Peyer's patch (tissue), 4 donors: Measurements from ENCODE around the gene RNF44.

ENCODE experiments used
- POLR2A ChIP-seq, 2 donors: fragments of 450-650 bp; IDR thresholded peaks; one replicate each; pipeline ENCODE4 v1.5.1; 2017; ENCODE audit warnings: antibody characterized with exemption in 2 of 2, mild to moderate bottlenecking in 2 of 2, moderate library complexity in 2 of 2
- TF ChIP-seq, protein P1 (sequence below), 6 experiments: fragments of 450-650 bp in 4 of 6; fragments of 200-600 bp in 2 of 6; sonication (generic) in 1 of 6; IDR thresholded peaks; one replicate each; pipeline ENCODE4 v1.5.1; 2017 to 2019; ENCODE audit warnings: antibody characterized with exemption in 6 of 6, mild to moderate bottlenecking in 3 of 6, moderate library complexity in 1 of 6

DNA sequence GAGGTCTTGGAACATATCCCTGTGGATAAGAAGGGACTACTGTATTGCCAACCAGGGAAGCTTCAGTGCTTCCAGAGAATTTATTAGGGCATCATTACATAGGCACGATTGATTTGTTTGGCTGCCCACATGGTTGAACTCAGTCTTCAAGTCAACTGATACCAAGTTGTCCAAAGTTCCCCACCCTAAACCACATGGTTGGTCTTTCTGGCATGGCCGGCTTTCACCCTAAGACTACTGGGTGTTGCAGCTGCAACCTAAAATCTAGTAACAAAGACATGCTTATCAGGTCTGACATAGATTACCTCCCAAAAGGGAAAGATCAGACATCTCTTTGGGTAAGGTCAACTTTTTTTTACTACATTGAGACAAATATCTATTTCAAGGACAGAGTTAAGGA lies 52.0 kb downstream of the RNF44 start:
- no peak for TF ChIP-seq POLR2A (IDR thresholded peaks at IDR 0.05)
- TF ChIP-seq, protein P1, sequence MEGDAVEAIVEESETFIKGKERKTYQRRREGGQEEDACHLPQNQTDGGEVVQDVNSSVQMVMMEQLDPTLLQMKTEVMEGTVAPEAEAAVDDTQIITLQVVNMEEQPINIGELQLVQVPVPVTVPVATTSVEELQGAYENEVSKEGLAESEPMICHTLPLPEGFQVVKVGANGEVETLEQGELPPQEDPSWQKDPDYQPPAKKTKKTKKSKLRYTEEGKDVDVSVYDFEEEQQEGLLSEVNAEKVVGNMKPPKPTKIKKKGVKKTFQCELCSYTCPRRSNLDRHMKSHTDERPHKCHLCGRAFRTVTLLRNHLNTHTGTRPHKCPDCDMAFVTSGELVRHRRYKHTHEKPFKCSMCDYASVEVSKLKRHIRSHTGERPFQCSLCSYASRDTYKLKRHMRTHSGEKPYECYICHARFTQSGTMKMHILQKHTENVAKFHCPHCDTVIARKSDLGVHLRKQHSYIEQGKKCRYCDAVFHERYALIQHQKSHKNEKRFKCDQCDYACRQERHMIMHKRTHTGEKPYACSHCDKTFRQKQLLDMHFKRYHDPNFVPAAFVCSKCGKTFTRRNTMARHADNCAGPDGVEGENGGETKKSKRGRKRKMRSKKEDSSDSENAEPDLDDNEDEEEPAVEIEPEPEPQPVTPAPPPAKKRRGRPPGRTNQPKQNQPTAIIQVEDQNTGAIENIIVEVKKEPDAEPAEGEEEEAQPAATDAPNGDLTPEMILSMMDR (IDR thresholded peaks at IDR 0.05) = no peak
